Caco-2 (cell line): ENCODE results near the gene KLHL29. TPM values are rescaled to one million over a fixed set of nuclear protein-coding genes. Genes with fewer than 3 reads are reported as not detected.

Source experiments
- BruUV-seq: library from RNA; stranded (reverse); fragments of 400-500 nt; replicated peaks from 2 replicates; lab custom pipeline; 2021; lab: Mats Ljungman, UMichigan
- CTCF ChIA-PET: fragments of 300-600 bp; sonication (Branson Sonifier 250); formaldehyde crosslinking; loops from one replicate; lab custom pipeline; 2022; ENCODE audit warnings: antibody characterized with exemption; lab: Charles Lee
- POLR2A ChIA-PET: fragments of 300-600 bp; sonication (Branson Sonifier 250); formaldehyde crosslinking; loops from one replicate; lab custom pipeline; 2022; ENCODE audit warnings: antibody characterized with exemption; lab: Charles Lee
- DNase-seq, 2 experiments: peaks; one replicate each; pipeline versions ENCODE4 v3.0.0 to v3.0.0-alpha.2; 2020 to 2022
- H3K27me3 ChIP-seq: replicated peaks from 2 replicates; pipeline ENCODE4 v1.6.0; 2011; ENCODE audit warnings: low read length; ENCODE audit not compliant: control insufficient read depth, insufficient read depth
- H3K36me3 ChIP-seq: 2 replicates; pipeline ENCODE4 v1.5.1; 2011; ENCODE audit warnings: low read length; ENCODE audit not compliant: control insufficient read depth, insufficient read depth
- H3K4me1 ChIP-seq: fragments of 250-450 bp; sonication (Bioruptor Pico); 2 replicates; pipeline ENCODE4 v1.5.1; 2020; ENCODE audit warnings: mild to moderate bottlenecking
- H3K4me3 ChIP-seq: 2 replicates; pipeline ENCODE4 v1.5.1; 2011; ENCODE audit warnings: low read depth, mild to moderate bottlenecking, control low read depth, low read length
- H3K9me3 ChIP-seq: fragments of 250-450 bp; sonication (Bioruptor Pico); 2 replicates; pipeline ENCODE4 v1.5.1; 2020; ENCODE audit warnings: mild to moderate bottlenecking, moderate library complexity
- H3K27ac Mint-ChIP-seq: one replicate; pipeline ENCODE4 v1.8.0; 2022; ENCODE audit warnings: mixed read lengths; ENCODE audit not compliant: unreplicated experiment
- H3K27me3 Mint-ChIP-seq: one replicate; pipeline ENCODE4 v1.8.0; 2022; ENCODE audit warnings: mixed read lengths; ENCODE audit not compliant: insufficient read depth, unreplicated experiment
- H3K36me3 Mint-ChIP-seq: one replicate; pipeline ENCODE4 v1.8.0; 2022; ENCODE audit warnings: mild to moderate bottlenecking, mixed read lengths; ENCODE audit not compliant: insufficient read depth, unreplicated experiment
- H3K4me1 Mint-ChIP-seq: one replicate; pipeline ENCODE4 v1.8.0; 2022; ENCODE audit warnings: low read depth, mixed read lengths; ENCODE audit not compliant: unreplicated experiment
- H3K4me3 Mint-ChIP-seq: one replicate; pipeline ENCODE4 v1.8.0; 2022; ENCODE audit warnings: mild to moderate bottlenecking, moderate library complexity, mixed read lengths; ENCODE audit not compliant: unreplicated experiment
- H3K9me3 Mint-ChIP-seq: one replicate; pipeline ENCODE4 v1.8.0; 2022; ENCODE audit warnings: mixed read lengths; ENCODE audit not compliant: unreplicated experiment
- intact Hi-C: fragments of 100-400 bp; cut with micrococcal nuclease; formaldehyde crosslinking; loops from one replicate; pipeline ENCODE4 v1.10.0; 2022; ENCODE audit not compliant: unreplicated experiment
- total RNA-seq: library from RNA; stranded (reverse); gene quantifications from 2 replicates; pipeline ENCODE4 v1.2.3, GENCODE V29; 2022
- TF ChIP-seq, protein P1 (sequence below), 2 experiments: fragments of 200-600 bp in 1 of 2; IDR thresholded peaks; 1 replicate in 1 of 2; 2 replicates in 1 of 2; pipeline versions ENCODE4 v1.5.1 to v1.8.0; 2011 to 2022; ENCODE audit warnings: antibody characterized with exemption in 1 of 2, control low read depth in 1 of 2, inconsistent platforms in 1 of 2, low read depth in 1 of 2, low read length in 1 of 2, mild to moderate bottlenecking in 1 of 2, moderate library complexity in 1 of 2; ENCODE audit not compliant: insufficient read depth in 1 of 2, severe bottlenecking in 1 of 2, unreplicated experiment in 1 of 2

Gene KLHL29
- total RNA-seq, 1 experiment from 2014 or later: 0.61 TPM

DNA sequence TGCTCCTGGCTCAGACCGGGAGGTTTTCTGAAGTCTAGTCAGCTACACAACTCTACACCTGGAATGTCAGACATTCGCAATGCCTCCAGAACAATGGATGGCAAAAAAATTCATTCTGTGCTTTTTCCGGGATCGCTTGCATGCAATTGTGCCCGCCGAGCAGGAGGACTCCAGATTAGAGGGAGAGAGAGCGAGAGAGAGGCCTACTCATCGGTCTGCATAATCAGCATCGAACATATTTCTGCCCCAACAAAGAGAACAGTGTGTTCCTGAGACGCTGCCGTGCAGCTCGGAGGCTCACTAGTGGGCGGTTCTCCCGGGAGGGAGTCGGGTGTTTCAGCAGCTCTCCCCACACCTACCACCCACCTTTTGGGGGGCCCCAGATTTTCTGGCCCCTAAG is 117.1 kb downstream of the KLHL29 start:
- Histone ChIP-seq H3K36me3 (no peaks in the 10 kb centered on the region), H3K27me3 (no peaks in the 10 kb centered on the region), H3K9me3 (no peaks in the 10 kb centered on the region), H3K4me1 (no peaks in the 10 kb centered on the region), H3K4me3 (no peak overlapping the region)
- no peak for DNase-seq
- TF ChIP-seq, protein P1, sequence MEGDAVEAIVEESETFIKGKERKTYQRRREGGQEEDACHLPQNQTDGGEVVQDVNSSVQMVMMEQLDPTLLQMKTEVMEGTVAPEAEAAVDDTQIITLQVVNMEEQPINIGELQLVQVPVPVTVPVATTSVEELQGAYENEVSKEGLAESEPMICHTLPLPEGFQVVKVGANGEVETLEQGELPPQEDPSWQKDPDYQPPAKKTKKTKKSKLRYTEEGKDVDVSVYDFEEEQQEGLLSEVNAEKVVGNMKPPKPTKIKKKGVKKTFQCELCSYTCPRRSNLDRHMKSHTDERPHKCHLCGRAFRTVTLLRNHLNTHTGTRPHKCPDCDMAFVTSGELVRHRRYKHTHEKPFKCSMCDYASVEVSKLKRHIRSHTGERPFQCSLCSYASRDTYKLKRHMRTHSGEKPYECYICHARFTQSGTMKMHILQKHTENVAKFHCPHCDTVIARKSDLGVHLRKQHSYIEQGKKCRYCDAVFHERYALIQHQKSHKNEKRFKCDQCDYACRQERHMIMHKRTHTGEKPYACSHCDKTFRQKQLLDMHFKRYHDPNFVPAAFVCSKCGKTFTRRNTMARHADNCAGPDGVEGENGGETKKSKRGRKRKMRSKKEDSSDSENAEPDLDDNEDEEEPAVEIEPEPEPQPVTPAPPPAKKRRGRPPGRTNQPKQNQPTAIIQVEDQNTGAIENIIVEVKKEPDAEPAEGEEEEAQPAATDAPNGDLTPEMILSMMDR (IDR thresholded peaks at IDR 0.05; ENCODE audit: insufficient read depth in 1 of 2, low read depth in 1 of 2, low read length in 1 of 2, severe bottlenecking in 1 of 2, unreplicated experiment in 1 of 2): no peak
- ChIA-PET CTCF (no interaction called here), POLR2A (no interaction called here)
- Mint-ChIP-seq H3K4me3 (no peak overlapping the region), H3K4me1 (no peaks in the 10 kb centered on the region), H3K9me3 (no peaks in the 10 kb centered on the region), H3K27me3 (peaks cover 10% of the 10 kb centered on the region), H3K36me3 (no peaks in the 10 kb centered on the region), H3K27ac (no peak overlapping the region)
- intact Hi-C loops: no loop called here
- no TSS peak for BruUV-seq

DNA sequence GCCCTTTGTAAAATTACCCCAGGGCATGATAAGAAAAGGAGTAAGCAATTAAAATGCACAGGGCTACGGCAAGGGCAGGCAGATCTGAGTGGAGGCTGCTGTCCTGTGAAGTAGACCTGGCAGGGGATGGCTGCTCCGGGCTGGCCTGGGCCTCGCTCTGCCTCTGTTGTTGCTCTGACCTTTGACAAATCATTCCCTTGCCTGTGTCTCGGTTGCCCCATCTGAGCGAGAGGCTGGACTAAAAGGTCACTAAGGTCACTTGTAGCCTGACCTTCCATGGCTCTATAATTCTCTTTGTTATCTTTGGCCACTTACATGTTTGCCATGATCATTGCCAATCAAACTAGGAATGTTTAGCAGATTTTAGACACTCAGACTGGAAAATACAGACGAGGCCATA is 118.1 kb downstream of the KLHL29 start:
- Mint-ChIP-seq H3K4me1 (no peaks in the 10 kb centered on the region), H3K4me3 (no peak overlapping the region), H3K27me3 (peaks cover 8% of the 10 kb centered on the region), H3K27ac (no peak overlapping the region), H3K9me3 (no peaks in the 10 kb centered on the region), H3K36me3 (no peaks in the 10 kb centered on the region)
- ChIA-PET POLR2A (no interaction called here), CTCF (no interaction called here)
- H3K9me3 ChIP-seq: no peaks in the 10 kb centered on the region
- intact Hi-C loops: no loop called here
- DNase-seq: no peak
- no peaks in the 10 kb centered on the region; the same call in 1 of the 2 replicates for H3K4me1 ChIP-seq
- no peaks in the 10 kb centered on the region for H3K27me3 ChIP-seq
- no peak overlapping the region for H3K4me3 ChIP-seq
- TF ChIP-seq, protein P1 (IDR thresholded peaks at IDR 0.05; ENCODE audit: insufficient read depth in 1 of 2, low read depth in 1 of 2, low read length in 1 of 2, severe bottlenecking in 1 of 2, unreplicated experiment in 1 of 2): no peak
- BruUV-seq: no TSS peak
- H3K36me3 ChIP-seq: no peaks in the 10 kb centered on the region

DNA sequence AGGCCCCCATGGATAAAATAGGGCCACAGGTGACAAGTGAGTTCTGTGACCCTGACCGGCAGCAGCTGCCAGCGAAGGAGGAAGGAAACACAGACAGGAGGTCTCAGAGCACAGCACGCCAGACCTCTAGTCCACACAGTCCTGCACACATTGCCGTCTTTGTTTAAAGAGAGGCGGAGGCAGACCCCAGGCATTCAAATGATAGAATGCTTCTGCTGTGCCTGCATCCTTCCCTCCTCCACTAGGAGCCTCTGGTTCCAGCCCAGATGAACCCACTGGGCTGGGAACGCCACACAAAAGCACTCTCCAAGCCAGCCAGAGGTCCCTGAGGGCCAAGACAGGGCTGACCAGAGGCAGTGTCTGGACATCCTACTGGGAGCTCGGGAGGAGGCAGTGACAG is 118.7 kb downstream of the KLHL29 start:
- BruUV-seq: no TSS peak
- ChIA-PET CTCF (no interaction called here), POLR2A (no interaction called here)

More for the DNA sequence above, 118.7 kb downstream of the KLHL29 start:
- H3K27ac Mint-ChIP-seq: no peak overlapping the region
- DNase-seq: no peak
- H3K4me1 Mint-ChIP-seq: no peaks in the 10 kb centered on the region
- H3K27me3 ChIP-seq: no peaks in the 10 kb centered on the region
- TF ChIP-seq, protein P1 (IDR thresholded peaks at IDR 0.05; ENCODE audit: insufficient read depth in 1 of 2, low read depth in 1 of 2, low read length in 1 of 2, severe bottlenecking in 1 of 2, unreplicated experiment in 1 of 2): no peak
- intact Hi-C loops: no loop called here
- no peak overlapping the region for H3K4me3 Mint-ChIP-seq
- no peaks in the 10 kb centered on the region for H3K36me3 Mint-ChIP-seq
- peaks cover 8% of the 10 kb centered on the region for H3K27me3 Mint-ChIP-seq
- H3K36me3 ChIP-seq: no peaks in the 10 kb centered on the region
- no peak overlapping the region for H3K4me3 ChIP-seq
- no peaks in the 10 kb centered on the region for H3K9me3 Mint-ChIP-seq
- H3K4me1 ChIP-seq: no peaks in the 10 kb centered on the region; the same call in 1 of the 2 replicates
- H3K9me3 ChIP-seq: no peaks in the 10 kb centered on the region
